GM18870 (cell line): ENCODE data around the gene APBA2.

ENCODE experiments used
- ATAC-seq: cut with Tn5 transposase; IDR thresholded peaks from one replicate; pipeline ENCODE4 v1.9.1; 2021; ENCODE audit warnings: moderate library complexity; ENCODE audit not compliant: unreplicated experiment

Gene APBA2

DNA sequence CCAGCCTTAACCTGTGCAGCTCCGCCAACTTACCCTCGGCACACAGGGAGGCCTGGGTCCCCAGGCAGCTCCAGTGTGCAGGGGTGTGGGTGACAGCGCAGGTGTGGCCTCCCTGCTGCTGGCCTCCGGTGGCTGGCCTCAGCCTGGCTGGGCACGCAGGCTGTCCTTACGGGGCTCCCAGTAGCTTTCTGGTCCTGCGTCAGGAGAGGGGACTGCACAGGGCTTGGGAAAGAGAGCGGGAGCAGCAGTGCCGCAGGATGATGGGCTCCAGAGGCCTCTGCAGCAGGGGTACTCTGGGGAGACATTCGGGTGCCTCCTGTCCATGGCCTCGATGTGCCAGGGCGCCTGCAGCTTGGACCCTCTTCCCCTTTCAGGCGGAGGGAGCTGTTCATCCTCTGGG lies 9.4 kb downstream of the APBA2 start:
- no peak for ATAC-seq

DNA sequence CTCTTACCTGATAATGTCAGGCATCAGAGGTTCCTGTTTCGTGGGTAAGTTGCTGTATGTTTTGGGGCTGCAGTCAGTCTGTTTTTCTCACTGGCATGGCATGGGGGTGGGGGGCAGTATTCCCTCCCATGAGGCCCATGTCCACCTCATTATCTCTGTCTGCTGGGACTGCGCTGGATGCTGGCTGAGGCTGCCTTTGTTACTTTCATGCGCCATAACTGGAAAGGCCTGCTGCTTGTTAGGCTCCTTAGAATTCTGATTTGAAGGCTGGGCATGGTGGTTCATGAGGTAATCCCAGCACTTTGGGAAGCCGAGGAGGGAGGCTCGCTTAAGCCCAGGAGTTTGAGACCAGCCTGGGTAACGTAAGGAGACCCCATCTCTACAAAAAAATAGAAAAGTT lies 9.8 kb downstream of the APBA2 start:
- ATAC-seq, result no peak

DNA sequence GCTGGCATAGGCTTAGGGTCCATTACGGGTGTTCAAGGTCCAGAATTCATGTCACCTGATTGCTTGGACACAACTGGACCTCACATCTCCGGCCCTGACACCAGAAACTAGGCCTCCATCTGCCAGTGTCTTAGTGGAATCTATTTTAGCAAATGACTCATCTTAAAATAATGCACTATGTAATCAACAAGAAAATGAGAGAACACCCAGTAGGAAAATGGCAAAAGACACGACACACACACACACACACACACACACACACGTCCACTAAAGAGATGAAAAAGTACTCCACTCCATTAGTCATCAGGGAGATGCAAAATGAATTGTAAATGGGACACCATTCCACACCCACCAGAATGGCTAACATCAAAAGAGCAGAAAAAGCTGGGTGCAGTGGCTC lies 11.2 kb downstream of the APBA2 start:
- ATAC-seq, result no peak

DNA sequence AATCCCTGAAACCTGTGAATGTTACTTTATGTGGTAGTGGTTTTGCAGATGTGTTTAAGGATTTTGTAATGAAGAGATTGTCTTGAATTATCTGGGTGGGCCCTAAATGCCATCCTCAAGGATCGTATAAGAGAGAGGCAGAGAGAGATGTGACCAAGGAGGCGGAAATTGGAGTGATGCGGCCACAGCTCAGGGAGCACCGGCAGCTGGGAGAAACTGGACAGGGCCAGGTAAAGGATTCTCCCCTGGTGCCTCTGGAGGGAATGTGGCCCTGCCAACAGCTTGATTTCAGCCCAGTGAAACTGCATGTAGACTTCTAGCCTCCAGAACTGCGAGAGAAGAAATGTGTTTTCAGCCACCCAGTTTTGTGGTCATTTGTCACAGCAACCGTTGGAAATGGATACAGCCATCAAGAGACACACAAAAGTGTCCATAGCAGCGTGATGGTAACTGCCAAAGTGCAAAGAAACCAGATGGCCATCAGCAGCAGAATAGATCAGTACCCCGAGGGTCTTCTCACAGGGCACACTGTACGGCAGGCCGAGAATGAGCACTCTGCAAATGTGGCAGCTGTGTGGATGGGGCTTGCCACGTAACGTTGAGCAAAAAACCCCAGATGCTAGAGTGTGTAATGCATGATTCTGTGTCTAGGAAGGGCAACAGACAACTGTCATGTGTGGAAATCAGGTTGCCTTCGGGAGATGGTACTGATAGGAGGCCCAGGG lies 12.2 kb downstream of the APBA2 start:
- ATAC-seq, result no peak

DNA sequence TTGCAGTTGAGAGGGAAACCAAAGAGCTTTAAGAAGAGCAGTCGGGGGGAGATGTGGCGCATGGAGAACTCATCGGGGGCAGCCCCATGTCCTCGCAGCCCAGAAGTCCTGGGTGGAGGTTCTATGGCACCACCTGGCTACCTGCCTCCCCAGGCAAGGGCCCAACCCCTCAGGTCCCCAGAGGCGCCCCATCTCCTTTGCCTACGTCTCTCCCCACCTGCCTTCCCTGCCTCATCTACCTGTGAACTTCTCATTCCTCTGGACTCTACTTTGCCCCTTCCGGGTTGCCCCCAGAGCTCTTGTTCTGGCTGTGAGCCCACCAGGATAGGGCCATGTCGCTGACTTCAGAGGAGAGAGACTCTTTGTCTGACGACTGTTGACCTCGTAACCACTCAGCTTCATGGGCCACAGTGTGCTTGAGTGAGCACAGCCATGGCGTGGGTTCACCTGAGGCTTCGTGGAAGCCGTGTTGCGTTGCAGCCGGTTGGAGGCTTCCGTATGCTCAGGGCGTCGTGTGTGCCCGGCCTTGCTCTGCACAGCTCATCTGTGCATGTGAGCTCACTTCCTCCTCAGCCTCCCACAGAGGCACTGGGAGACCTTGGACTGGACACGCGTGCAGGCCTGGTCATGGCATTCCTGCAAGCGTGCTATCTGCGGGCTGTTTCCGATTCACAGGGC lies 13.4 kb downstream of the APBA2 start:
- no peak for ATAC-seq

DNA sequence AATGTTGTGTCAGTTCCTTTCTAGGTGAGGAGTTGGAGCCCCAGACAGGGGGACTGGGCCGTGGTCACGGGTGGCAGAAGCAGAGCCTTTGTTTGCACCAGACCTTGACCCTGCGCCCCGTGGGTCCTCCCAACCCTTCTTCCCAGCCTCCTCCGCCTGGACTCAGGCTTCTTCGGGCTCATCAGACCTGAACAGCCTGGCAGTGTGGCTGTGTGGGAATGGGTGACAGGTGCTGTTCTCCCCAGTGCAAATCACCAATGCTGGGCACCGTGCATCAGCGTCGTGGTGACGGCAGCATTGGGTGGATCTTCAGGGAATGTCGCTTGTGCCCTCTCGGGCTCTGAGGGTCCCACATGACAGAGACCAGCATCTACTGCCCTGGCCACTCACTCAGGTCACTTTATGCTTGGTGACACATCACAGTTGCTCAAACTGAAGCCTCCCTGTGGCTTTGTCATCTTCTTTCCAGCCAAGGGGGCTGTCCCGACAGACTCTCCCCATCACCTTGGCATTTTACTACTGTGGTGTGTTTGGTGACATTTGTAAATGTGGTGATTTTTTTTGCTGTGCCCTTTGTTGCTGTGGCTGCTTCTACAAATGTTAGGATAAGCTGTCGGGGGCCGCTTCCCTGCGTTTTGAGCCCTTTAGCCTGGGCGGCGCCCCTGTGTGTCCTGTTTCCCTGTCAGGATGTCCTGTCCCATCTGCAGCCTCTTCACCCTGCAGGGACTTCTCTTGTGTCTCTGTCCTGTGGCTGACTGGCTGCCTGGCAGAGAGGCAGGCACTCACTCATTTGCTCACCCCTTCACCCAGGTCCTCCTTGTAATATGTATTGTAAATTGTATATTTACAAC lies 14.5 kb downstream of the APBA2 start:
- no peak for ATAC-seq

DNA sequence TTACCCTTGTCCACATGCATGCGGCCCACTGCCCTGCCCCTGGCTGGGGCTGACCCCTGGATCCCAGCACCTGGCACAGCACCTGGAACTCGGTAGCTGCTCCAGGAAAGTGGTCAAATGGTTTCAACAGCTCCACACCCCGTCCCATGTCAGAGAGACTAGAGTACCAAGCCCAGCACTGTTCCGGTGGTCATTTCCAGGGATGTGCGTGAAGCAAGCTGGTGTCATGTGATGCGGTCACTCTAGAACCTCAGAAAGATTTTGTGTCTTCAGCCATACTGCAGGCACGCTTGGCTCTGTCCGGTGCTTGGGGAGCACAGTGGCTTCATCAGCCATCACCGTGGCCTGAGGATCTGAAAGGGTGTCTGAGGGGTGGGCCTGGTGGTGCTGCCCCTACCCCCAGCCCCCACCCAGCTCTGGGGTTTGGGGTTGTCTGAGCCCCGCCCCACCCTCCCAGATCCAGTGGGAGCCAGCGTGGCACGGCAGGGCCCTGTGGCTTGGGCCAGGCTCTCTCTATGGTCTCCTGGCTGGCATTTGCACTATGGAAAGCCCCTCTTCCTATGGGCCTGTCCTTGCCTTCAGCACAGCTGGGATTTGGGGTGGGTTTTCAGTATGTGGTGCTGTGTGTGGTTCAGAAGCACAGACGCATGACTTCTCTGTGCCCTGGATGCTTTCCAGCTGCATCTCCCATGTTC lies 15.3 kb downstream of the APBA2 start:
- no peak for ATAC-seq

DNA sequence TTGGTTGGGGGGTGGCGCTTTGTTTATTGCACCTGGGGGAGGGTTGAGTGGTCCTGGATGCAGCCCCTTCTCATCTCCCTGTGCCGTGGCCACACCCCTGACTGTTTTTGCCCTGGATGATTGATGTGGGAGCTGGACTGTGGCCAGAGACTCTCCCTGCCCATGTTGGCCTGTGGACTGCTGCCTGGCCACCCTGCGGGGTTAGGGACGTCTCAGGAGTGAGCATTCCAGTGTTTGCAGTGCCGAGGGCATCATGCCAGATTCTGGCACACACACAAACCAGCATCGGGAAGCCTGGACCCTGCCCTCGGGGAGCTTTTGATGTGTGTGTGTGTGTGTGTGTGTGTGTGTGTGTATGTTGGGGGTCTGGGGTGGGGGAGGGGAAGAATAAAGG lies 15.8 kb downstream of the APBA2 start:
- no peak for ATAC-seq

DNA sequence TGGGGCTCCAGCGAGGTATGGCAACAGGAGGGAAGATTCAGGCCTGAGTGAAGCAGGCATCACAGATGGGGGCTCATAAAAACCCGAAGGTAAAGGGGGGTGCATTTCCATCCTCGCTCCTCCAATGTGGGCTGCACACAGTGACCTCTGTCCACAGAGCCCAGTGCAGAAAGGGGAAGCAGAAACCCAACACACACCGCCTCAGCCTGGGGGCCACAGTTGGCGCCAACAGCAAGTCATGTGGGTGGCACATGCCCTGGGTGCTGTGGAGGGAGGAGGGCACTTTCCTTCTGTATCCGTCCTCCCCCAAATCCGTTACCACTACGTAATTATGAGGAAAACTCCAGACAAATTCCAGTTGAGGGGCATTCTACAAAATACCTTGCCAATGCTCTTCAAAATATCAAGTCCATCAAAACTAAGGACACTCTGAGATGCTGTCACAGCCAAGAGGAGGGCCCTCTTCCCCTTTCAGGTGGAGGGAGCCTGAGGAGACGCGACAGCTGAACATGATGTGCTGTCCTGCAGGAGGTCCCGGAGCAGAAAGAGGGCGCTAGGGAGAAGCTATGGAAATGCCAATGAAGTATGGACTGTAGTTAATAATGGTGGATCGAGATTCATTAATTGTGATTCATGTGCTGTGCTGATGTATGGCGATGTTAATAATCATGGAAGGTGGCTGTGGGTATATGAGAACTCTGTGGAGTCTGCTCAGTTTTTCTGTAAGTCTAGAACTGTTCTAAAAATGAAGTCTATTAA lies 16.4 kb downstream of the APBA2 start:
- no peak for ATAC-seq

DNA sequence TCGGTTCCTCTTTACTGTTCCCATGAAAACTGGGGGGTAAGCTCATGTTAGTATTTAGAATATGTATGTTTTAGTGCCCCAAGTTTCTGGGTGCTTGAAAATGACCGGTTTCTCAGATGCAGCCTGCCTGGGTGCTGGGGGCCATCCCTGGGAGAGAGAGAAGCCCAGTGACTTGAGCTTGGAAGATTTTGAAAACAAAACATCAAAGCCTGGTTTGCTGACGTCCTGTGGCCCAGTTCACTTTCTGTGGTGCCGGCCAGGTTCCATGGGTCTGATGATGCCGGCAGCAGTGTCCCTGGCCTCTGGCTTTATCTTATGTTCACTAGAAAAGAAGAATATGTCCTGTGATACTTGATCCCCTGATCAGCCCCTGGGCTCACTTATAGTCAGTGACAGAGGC lies 17.1 kb downstream of the APBA2 start:
- ATAC-seq, result no peak

DNA sequence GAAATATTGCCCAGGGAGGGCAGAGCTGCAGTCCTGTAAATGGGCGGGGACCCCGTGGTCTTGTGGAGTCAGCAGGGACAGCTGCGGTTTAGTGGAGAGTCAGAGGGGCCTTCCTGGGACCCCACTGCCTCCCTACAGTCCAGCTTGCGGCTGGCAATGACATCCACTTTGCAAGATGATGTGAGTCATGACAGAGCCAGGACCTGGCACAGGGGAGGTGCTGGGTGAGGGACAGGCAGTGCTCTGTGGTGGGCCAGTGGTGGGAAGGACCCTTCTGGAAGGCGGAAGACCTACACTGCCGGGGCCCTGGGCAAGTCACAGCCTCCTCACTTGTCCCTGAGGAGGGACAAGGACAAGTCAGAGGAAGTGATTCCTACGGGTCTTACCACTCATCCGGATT lies 17.8 kb downstream of the APBA2 start:
- no peak for ATAC-seq

DNA sequence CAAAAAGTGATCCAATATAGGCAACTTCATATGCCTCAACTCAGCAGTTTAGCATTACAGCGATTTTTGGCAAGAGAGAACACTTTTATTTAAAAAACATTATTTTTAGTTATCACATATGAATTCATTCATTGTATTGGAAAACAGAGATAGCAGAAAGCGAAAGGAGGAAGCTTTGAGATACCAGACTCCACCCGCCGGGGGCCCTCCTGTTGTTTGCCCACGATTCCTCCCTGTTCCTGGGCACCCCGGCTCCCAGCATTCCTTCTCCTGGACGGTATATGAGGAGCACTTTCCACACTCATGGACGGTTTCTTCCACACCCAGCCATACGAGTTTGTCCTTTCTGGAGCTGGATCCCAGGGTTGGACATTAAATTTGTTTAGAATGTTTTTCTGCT lies 18.2 kb downstream of the APBA2 start:
- no peak for ATAC-seq

DNA sequence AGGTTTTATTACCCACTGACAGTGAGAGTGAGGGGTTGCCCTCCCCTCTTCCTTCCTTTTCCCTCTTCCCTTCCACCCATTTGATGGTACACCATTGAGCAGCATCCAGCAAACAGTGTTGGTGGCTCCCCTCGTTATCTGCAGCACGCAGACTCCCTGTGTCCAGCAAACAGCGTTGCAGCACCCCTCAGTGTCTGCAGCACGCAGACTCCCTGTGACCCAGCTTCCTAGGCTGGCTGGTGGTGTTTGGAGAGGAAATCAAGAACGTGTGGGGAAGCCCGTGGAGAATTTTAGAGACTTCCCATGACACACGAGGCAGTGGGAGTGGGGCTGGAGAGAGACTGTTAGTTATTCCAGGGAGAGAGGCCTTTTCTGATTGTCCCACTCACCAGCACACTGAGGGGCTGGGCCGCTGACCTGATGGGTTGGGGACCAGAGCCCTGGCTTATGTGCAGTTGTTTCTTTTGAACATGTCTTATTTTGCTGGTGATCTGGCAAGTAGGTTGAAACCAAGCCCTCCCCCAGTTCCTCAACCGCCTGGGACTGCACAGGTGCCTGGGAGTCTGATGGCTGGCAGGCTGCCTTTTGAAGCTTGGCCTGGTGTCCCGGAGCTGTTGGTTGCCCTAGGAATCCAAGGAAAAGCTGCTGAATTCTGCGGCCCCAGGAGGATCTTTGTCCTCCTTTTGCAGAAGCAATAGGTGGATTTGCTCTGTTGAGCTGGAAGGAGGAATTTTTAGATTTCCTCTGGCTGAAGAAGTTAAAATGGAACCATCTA lies 19.0 kb downstream of the APBA2 start:
- ATAC-seq, result no peak

DNA sequence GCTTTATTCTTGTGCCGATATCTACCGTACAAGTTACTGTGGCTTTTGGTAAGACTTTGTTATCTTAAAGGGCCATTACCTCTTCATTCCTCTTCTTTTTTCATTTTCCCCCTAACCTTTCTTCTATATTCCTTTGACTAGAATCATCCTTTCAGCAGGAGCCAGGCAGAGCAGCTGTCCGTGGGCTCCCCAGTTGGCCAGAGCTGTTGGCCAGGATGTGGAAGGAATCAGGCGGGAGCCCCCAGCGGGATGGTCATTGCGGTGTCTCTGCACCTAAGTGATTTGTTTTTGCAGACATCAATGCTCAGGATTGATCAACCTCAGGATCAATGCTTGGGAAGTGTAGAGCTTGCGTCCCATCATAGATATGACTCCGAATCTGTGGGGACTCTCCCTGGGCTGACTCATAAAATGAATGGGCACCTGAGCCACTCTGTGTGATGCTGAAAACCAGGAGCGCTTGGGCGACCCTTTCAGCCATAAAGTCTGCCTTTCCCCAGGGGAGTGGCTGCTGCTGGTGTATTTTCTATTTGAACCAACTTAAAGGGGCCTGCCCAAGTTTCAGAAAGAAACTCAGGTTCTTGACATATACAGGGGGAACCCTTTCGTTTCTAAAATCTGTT lies 21.7 kb downstream of the APBA2 start:
- no peak for ATAC-seq

DNA sequence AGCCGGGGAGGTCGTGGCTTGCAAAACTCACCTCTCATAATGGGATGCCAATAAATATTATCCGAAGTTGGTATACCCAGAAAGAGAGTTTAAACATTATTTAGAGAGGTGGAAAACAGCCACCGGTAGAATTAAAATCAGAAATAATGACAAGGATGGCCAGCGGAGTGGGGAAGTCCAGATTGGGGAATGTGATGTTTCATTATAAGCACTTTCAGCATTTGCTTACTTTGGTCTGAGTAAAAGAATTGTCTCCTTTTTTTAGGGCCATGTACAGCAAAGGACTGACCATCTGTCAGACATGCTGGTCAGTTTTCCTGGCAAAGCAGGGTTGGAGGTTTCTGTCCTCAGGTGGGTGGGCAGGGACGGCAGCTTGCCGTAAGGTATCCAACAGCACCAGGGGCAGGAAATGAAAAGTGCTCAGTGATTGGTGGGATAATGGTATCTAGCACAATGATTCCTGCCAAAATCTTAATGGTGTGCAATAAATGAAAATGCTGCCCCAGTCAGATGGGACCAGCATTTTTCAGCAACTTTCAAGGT lies 24.3 kb downstream of the APBA2 start:
- ATAC-seq, result no peak

DNA sequence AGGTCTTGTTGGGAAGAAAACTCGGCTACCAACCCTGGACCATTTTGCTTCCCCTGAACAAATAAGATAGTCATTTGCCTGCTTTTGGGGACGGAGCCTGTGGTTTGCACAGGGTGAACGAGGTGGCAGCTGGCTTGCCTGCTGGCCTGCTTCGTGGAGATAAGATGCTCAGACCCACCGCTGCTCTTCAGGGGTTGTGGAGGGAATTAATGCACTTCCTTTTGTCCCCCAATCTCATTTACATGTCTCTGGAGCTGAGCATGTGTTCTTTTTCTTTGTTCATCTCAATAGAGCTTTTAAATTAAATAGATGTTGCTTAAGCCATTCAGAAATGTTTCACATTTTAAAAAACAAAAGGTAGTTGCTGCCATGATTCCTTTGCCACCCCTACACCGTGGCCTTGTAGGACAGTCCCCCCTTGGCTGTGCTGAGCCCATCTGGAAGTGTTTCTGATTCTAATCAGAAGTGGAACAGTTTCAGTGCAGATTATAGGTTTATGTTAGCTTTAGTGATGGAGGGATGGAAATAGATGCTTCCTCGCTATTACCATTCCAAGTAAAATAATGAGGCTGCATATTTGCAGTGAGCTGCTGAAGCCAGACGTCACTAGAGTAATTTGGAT lies 25.6 kb downstream of the APBA2 start:
- ATAC-seq, result no peak

DNA sequence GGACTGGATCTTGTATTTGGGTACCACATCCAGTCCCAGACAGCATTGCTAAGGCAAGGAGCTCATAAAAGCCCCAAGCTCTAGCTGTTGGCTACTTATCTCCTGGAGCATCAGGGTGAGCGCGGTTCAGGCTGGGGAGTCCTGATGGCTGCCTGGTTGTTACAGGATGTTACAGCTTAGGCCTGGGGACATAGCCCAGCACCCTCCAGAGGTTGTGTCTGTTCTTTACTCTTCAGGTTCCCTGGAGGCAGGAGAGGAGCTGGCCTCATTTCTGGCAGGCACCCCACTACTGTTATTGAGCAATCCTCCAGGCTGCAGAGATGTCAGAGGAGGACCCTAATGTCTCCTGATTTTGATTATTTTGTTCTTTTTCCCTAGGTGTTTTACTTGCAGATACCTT lies 26.6 kb downstream of the APBA2 start:
- no peak for ATAC-seq

DNA sequence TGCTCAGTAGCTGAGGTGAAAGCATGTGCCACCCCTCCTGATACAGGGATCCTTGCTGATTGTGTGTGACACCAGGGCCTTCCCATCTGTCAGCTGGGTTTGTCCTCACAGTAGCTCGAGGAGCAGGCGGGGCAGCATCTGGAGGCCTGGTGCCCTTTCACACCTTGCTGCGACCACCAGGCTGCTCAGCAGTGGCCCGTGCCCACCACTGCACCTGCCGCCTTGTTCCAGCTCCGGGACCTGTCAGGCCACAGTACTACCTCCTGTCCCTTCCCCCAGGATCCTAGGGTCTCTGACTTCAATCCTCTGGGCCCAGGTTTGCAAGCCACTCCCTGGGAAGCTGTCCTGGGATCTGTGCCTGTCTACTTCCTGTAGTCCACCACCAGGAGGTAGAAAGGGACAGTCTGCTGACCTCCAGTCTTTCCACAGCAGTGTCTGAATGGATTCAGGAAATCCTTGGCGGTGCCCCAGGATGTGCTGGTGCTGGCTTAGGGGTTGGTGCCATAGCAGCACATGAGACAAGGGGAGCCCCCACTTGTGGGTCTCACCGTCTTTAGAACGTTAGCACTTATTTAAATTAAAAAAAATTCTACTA lies 27.5 kb downstream of the APBA2 start:
- ATAC-seq, result no peak
